HepG2 (cell line): Measurements from ENCODE around the gene RNASE12. TPM values are rescaled to one million over a fixed set of nuclear protein-coding genes. Genes with fewer than 3 reads are reported as not detected.

Experiments
- ATF1 ChIP-seq: IDR thresholded peaks from 2 replicates; pipeline ENCODE4 v1.6.1; 2016; ENCODE audit warnings: mild to moderate bottlenecking, control low read depth
- EED ChIP-seq: sonication (generic); formaldehyde crosslinking; IDR thresholded peaks from 2 replicates; pipeline ENCODE4 v1.5.0; 2020; ENCODE audit warnings: mild to moderate bottlenecking, missing genetic modification reagents
- HNRNPL ChIP-seq: fragments of 200-400 bp; formaldehyde crosslinking; IDR thresholded peaks from 2 replicates; pipeline ENCODE4 v1.6.1; 2017; ENCODE audit warnings: mild to moderate bottlenecking, low read depth, low read length
- HNRNPUL1 ChIP-seq: fragments of 200-400 bp; formaldehyde crosslinking; IDR thresholded peaks from 2 replicates; pipeline ENCODE4 v1.6.1; 2017; ENCODE audit warnings: low read depth, mild to moderate bottlenecking, low read length, moderate library complexity
- KDM5B ChIP-seq: sonication (generic); formaldehyde crosslinking; IDR thresholded peaks from 2 replicates; pipeline ENCODE4 v1.4.0; 2020; ENCODE audit warnings: missing genetic modification reagents, mild to moderate bottlenecking, borderline replicate concordance
- MTF2 ChIP-seq: sonication (generic); formaldehyde crosslinking; IDR thresholded peaks from 2 replicates; pipeline ENCODE4 v1.5.0; 2020; ENCODE audit warnings: missing genetic modification reagents, borderline replicate concordance
- NR1H2 ChIP-seq: sonication (generic); formaldehyde crosslinking; IDR thresholded peaks from 2 replicates; pipeline ENCODE4 v1.8.1; 2022; ENCODE audit warnings: low read depth, missing genetic modification reagents, borderline replicate concordance
- POLR2G ChIP-seq: fragments of 200-400 bp; formaldehyde crosslinking; IDR thresholded peaks from 2 replicates; pipeline ENCODE4 v1.6.1; 2018; ENCODE audit warnings: mild to moderate bottlenecking, low read depth, low read length, moderate library complexity
- SOX6 ChIP-seq, 2 experiments: fragments of 450-650 bp in 1 of 2; sonication (generic) in 1 of 2; formaldehyde crosslinking in 1 of 2; IDR thresholded peaks; 2 replicates each; pipeline versions ENCODE4 v1.4.0 to v1.6.1; 2017 to 2020; ENCODE audit warnings: antibody characterized with exemption in 1 of 2, mild to moderate bottlenecking in 1 of 2, missing genetic modification reagents in 1 of 2
- TBP ChIP-seq: sonication (generic); formaldehyde crosslinking; IDR thresholded peaks from 2 replicates; pipeline ENCODE4 v1.5.0; 2020; ENCODE audit warnings: missing genetic modification reagents
- TBX3 ChIP-seq: fragments of 450-650 bp; IDR thresholded peaks from 2 replicates; pipeline ENCODE4 v1.6.1; 2017; ENCODE audit warnings: antibody characterized with exemption, mild to moderate bottlenecking, inconsistent platforms, borderline replicate concordance
- TEAD2 ChIP-seq: sonication (generic); formaldehyde crosslinking; IDR thresholded peaks from 2 replicates; pipeline ENCODE4 v1.9.0; 2021; ENCODE audit warnings: missing genetic modification reagents
- WIZ ChIP-seq: sonication (generic); formaldehyde crosslinking; IDR thresholded peaks from 2 replicates; pipeline ENCODE4 v1.5.1; 2020; ENCODE audit warnings: mild to moderate bottlenecking, missing genetic modification reagents
- ZBTB8A ChIP-seq: sonication (generic); formaldehyde crosslinking; IDR thresholded peaks from 2 replicates; pipeline ENCODE4 v1.4.0; 2020; ENCODE audit warnings: mild to moderate bottlenecking, low read depth, missing genetic modification reagents, borderline replicate concordance
- ZNF160 ChIP-seq: sonication (generic); formaldehyde crosslinking; IDR thresholded peaks from 2 replicates; pipeline ENCODE4 v1.8.0; 2022; ENCODE audit warnings: mild to moderate bottlenecking, inconsistent platforms, missing genetic modification reagents
- ZNF44 ChIP-seq: sonication (generic); formaldehyde crosslinking; IDR thresholded peaks from 2 replicates; pipeline ENCODE4 v1.5.1; 2020; ENCODE audit warnings: mild to moderate bottlenecking, missing genetic modification reagents
- polyA plus RNA-seq, 8 experiments: library from polyadenylated mRNA; depleted of rRNA in 3 of 8; stranded (reverse) in 7 of 8; unstranded in 1 of 8; fragments of >200 nt; fragmentation: Illumina TruSeq in 4 of 8; extraction: Trizol in 4 of 8; gene quantifications; 2 replicates each; pipeline versions ENCODE4 v1.2.1 to v1.2.3, GENCODE V29; 2011 to 2016; ENCODE audit warnings: low read depth in 4 of 8, missing spikeins in 1 of 8, mixed read lengths in 1 of 8; ENCODE audit not compliant: insufficient read depth in 1 of 8
- total RNA-seq, 5 experiments: library from RNA; depleted of rRNA; stranded (reverse); fragments of >200 nt; fragmentation: Illumina TruSeq; extraction: Trizol; gene quantifications; 2 replicates each; pipeline ENCODE4 v1.2.3, GENCODE V29; 2016; ENCODE audit warnings: low read depth in 1 of 5
- TF ChIP-seq, protein P1 (sequence below): sonication (generic); formaldehyde crosslinking; IDR thresholded peaks from 2 replicates; pipeline ENCODE4 v1.4.0; 2020; ENCODE audit warnings: missing genetic modification reagents
- TF ChIP-seq, protein P2 (sequence below): sonication (generic); formaldehyde crosslinking; IDR thresholded peaks from 2 replicates; pipeline ENCODE4 v1.4.0; 2020; ENCODE audit warnings: missing genetic modification reagents
- TF ChIP-seq, protein P3 (sequence below): sonication (generic); formaldehyde crosslinking; IDR thresholded peaks from 2 replicates; pipeline ENCODE4 v1.5.0; 2020; ENCODE audit warnings: mild to moderate bottlenecking, missing genetic modification reagents, borderline replicate concordance
- TF ChIP-seq, protein P4 (sequence below): sonication (generic); formaldehyde crosslinking; IDR thresholded peaks from 2 replicates; pipeline ENCODE4 v1.4.0; 2020; ENCODE audit warnings: mild to moderate bottlenecking, missing genetic modification reagents

Gene RNASE12
- total and polyA plus RNA-seq, 2 of the 13 experiments (the other 11 are each of a cell fraction or from before 2014, with no cell fraction given): not detected

DNA sequence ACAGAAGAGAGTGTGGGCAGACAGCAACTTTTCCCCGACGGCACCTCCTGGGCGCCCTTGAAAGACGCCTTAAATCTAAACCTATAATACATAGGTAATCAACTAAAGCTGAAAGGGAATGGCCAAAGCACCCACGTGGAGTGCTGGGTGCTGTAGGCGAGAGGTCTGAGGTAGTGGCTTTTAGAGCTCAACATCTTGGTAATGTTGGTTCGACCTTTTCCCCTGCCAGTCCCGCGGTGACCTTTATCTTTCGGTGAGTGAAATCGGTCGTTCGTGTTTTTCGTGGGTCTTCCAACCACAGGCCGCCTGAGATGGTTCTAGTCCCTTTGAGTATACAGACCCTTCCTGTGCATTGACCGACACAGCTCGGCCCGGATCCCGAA lies 41.3 kb upstream of the RNASE12 start (continued):
- TF ChIP-seq SOX6 (IDR thresholded peaks at IDR 0.05) (no peak), SOX6 (CRISPR knock-in tag; IDR thresholded peaks at IDR 0.05) (no peak), ZNF160 (CRISPR knock-in tag) (no peak), TBP (no peak), HNRNPL (no peak), HNRNPUL1 (no peak), TBX3 (no peak), POLR2G (no peak), KDM5B (CRISPR knock-in tag) (no peak), ZBTB8A (no peak), TEAD2 (no peak), NR1H2 (CRISPR knock-in tag) (no peak), ATF1 (no peak), ZNF44 (CRISPR knock-in tag) (no peak; the same call in 1 of the 2 replicates), EED (CRISPR knock-in tag) (no peak), WIZ (peak; percentile 41; the same call in 1 of the 2 replicates), MTF2 (CRISPR knock-in tag) (no peak)
- TF ChIP-seq, protein P1, sequence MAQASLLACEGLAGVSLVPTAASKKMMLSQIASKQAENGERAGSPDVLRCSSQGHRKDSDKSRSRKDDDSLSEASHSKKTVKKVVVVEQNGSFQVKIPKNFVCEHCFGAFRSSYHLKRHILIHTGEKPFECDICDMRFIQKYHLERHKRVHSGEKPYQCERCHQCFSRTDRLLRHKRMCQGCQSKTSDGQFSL (CRISPR knock-in tag): no peak
- TF ChIP-seq, protein P2, sequence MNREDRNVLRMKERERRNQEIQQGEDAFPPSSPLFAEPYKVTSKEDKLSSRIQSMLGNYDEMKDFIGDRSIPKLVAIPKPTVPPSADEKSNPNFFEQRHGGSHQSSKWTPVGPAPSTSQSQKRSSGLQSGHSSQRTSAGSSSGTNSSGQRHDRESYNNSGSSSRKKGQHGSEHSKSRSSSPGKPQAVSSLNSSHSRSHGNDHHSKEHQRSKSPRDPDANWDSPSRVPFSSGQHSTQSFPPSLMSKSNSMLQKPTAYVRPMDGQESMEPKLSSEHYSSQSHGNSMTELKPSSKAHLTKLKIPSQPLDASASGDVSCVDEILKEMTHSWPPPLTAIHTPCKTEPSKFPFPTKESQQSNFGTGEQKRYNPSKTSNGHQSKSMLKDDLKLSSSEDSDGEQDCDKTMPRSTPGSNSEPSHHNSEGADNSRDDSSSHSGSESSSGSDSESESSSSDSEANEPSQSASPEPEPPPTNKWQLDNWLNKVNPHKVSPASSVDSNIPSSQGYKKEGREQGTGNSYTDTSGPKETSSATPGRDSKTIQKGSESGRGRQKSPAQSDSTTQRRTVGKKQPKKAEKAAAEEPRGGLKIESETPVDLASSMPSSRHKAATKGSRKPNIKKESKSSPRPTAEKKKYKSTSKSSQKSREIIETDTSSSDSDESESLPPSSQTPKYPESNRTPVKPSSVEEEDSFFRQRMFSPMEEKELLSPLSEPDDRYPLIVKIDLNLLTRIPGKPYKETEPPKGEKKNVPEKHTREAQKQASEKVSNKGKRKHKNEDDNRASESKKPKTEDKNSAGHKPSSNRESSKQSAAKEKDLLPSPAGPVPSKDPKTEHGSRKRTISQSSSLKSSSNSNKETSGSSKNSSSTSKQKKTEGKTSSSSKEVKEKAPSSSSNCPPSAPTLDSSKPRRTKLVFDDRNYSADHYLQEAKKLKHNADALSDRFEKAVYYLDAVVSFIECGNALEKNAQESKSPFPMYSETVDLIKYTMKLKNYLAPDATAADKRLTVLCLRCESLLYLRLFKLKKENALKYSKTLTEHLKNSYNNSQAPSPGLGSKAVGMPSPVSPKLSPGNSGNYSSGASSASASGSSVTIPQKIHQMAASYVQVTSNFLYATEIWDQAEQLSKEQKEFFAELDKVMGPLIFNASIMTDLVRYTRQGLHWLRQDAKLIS (CRISPR knock-in tag): 0 out of 2 replicates have a peak, but pooled peaks have one; percentile 59
- TF ChIP-seq, protein P3, sequence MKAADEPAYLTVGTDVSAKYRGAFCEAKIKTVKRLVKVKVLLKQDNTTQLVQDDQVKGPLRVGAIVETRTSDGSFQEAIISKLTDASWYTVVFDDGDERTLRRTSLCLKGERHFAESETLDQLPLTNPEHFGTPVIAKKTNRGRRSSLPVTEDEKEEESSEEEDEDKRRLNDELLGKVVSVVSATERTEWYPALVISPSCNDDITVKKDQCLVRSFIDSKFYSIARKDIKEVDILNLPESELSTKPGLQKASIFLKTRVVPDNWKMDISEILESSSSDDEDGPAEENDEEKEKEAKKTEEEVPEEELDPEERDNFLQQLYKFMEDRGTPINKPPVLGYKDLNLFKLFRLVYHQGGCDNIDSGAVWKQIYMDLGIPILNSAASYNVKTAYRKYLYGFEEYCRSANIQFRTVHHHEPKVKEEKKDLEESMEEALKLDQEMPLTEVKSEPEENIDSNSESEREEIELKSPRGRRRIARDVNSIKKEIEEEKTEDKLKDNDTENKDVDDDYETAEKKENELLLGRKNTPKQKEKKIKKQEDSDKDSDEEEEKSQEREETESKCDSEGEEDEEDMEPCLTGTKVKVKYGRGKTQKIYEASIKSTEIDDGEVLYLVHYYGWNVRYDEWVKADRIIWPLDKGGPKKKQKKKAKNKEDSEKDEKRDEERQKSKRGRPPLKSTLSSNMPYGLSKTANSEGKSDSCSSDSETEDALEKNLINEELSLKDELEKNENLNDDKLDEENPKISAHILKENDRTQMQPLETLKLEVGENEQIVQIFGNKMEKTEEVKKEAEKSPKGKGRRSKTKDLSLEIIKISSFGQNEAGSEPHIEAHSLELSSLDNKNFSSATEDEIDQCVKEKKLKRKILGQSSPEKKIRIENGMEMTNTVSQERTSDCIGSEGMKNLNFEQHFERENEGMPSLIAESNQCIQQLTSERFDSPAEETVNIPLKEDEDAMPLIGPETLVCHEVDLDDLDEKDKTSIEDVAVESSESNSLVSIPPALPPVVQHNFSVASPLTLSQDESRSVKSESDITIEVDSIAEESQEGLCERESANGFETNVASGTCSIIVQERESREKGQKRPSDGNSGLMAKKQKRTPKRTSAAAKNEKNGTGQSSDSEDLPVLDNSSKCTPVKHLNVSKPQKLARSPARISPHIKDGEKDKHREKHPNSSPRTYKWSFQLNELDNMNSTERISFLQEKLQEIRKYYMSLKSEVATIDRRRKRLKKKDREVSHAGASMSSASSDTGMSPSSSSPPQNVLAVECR: peak; percentile 50; the same call in 1 of the 2 replicates
- TF ChIP-seq, protein P4, sequence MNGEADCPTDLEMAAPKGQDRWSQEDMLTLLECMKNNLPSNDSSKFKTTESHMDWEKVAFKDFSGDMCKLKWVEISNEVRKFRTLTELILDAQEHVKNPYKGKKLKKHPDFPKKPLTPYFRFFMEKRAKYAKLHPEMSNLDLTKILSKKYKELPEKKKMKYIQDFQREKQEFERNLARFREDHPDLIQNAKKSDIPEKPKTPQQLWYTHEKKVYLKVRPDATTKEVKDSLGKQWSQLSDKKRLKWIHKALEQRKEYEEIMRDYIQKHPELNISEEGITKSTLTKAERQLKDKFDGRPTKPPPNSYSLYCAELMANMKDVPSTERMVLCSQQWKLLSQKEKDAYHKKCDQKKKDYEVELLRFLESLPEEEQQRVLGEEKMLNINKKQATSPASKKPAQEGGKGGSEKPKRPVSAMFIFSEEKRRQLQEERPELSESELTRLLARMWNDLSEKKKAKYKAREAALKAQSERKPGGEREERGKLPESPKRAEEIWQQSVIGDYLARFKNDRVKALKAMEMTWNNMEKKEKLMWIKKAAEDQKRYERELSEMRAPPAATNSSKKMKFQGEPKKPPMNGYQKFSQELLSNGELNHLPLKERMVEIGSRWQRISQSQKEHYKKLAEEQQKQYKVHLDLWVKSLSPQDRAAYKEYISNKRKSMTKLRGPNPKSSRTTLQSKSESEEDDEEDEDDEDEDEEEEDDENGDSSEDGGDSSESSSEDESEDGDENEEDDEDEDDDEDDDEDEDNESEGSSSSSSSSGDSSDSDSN: no peak
